GM18499 (cell line): ENCODE results near the gene POU6F2.

Experiments
- ATAC-seq: cut with Tn5 transposase; IDR thresholded peaks from one replicate; pipeline ENCODE4 v1.9.1; 2021; ENCODE audit warnings: moderate number of reproducible peaks; ENCODE audit not compliant: insufficient read depth, unreplicated experiment

The POU6F2 gene

GRCh38 chr7:39291628-39292410 lies 314.1 kb downstream of the POU6F2 start:
- no peak for ATAC-seq

GRCh38 chr7:39293056-39293823 lies 315.5 kb downstream of the POU6F2 start:
- ATAC-seq, result no peak

GRCh38 chr7:39294022-39294421 lies 316.3 kb downstream of the POU6F2 start:
- ATAC-seq, result no peak

GRCh38 chr7:39295796-39296195 lies 318.1 kb downstream of the POU6F2 start:
- ATAC-seq, result no peak

GRCh38 chr7:39299695-39300094 lies 322.0 kb downstream of the POU6F2 start:
- no peak for ATAC-seq

- no peak for ATAC-seq
Observed at GRCh38 chr7:39300276-39300675, 322.6 kb downstream of the POU6F2 start.

- no peak for ATAC-seq
Observed at GRCh38 chr7:39301543-39301942, 323.8 kb downstream of the POU6F2 start.

- ATAC-seq, result no peak
Observed at GRCh38 chr7:39304178-39304577, 326.5 kb downstream of the POU6F2 start.

GRCh38 chr7:39304668-39305405 lies 327.1 kb downstream of the POU6F2 start:
- no peak for ATAC-seq

- no peak for ATAC-seq
Observed at GRCh38 chr7:39306016-39306570, 328.4 kb downstream of the POU6F2 start.

- no peak for ATAC-seq
Observed at GRCh38 chr7:39310699-39311098, 333.0 kb downstream of the POU6F2 start.

- no peak for ATAC-seq
Observed at GRCh38 chr7:39312254-39312989, 334.7 kb downstream of the POU6F2 start.

GRCh38 chr7:39313376-39313775 lies 335.7 kb downstream of the POU6F2 start:
- ATAC-seq, result no peak

GRCh38 chr7:39313974-39314373 lies 336.3 kb downstream of the POU6F2 start:
- ATAC-seq, result no peak

- ATAC-seq, result no peak
Observed at GRCh38 chr7:39317107-39317506, 339.4 kb downstream of the POU6F2 start.

- ATAC-seq, result no peak
Observed at GRCh38 chr7:39317896-39318295, 340.2 kb downstream of the POU6F2 start.

GRCh38 chr7:39321245-39321644 lies 343.5 kb downstream of the POU6F2 start:
- no peak for ATAC-seq

GRCh38 chr7:39321909-39322498 lies 344.3 kb downstream of the POU6F2 start:
- no peak for ATAC-seq

GRCh38 chr7:39324139-39324760 lies 346.5 kb downstream of the POU6F2 start:
- ATAC-seq, result no peak
